ENCODE data around the gene BBX.

BBX gene

GRCh38 chr3:107858876-107859275 lies 336.1 kb downstream of the BBX start:
- Mint-ChIP-seq H3K36me3 (ENCODE audit: low read depth) (no peaks in the 10 kb centered on the region), H3K27me3 (peaks cover 9% of the 10 kb centered on the region), H3K4me3 (no peak overlapping the region), H3K4me1 (ENCODE audit: low read depth) (peaks cover 6% of the 10 kb centered on the region), H3K27ac (no peak overlapping the region), H3K9me3 (no peaks in the 10 kb centered on the region)

Measured in stimulated activated naive CD8-positive, alpha-beta T cell treated with anti-CD3 and anti-CD28 coated beads, Interleukin-15, Interleukin-2, amounts not matched to agents 100 ng/mL and 50 ng/mL, for 24 hours (primary cell).